ENCODE measurements around the gene FKBP10. TPM values are rescaled to one million over a fixed set of nuclear protein-coding genes. Genes with fewer than 3 reads are reported as not detected.

The FKBP10 gene
- polyA plus RNA-seq, 3 donors, result 123 to 139 (median 125) TPM

Other genes starting within 250 kb of the FKBP10 start
- not detected for gene KRT9, start 240.9 kb upstream of the FKBP10 start, polyA plus RNA-seq (ENCODE audit: insufficient read length in 3 of 3)
- under 1 TPM; 0.28 to 0.55 (median 0.35) TPM for gene KRT14, start 226.1 kb upstream of the FKBP10 start, polyA plus RNA-seq (ENCODE audit: insufficient read length in 3 of 3)
- not detected for gene KRT16, start 200.2 kb upstream of the FKBP10 start, polyA plus RNA-seq (ENCODE audit: insufficient read length in 3 of 3)
- 1 to 10 TPM in 2 of 3 donors, under 1 TPM in 1; 0.98 to 1.6 (median 1.2) TPM for gene KRT17, start 188.4 kb upstream of the FKBP10 start, polyA plus RNA-seq (ENCODE audit: insufficient read length in 3 of 3)
- 100 to 1,000 TPM; 766 to 777 (median 774) TPM for gene EIF1, start 124.1 kb upstream of the FKBP10 start, polyA plus RNA-seq (ENCODE audit: insufficient read length in 3 of 3)
- not detected for gene GAST, start 100.7 kb upstream of the FKBP10 start, polyA plus RNA-seq (ENCODE audit: insufficient read length in 3 of 3)
- 1 to 10 TPM in 1 of 3 donors, under 1 TPM in 2; 0.69 to 1.1 (median 0.98) TPM for gene HAP1, start 78.4 kb upstream of the FKBP10 start, polyA plus RNA-seq (ENCODE audit: insufficient read length in 3 of 3)
- gene JUP, start 26.3 kb upstream of the FKBP10 start, polyA plus RNA-seq (ENCODE audit: insufficient read length in 3 of 3), result 100 to 1,000 TPM; 170 to 196 (median 178) TPM
- 10 to 100 TPM; 32.8 to 40.6 (median 39.3) TPM for gene P3H4, start 1.1 kb upstream of the FKBP10 start, polyA plus RNA-seq (ENCODE audit: insufficient read length in 3 of 3)
- gene NT5C3B, start 23.2 kb downstream of the FKBP10 start, polyA plus RNA-seq (ENCODE audit: insufficient read length in 3 of 3), result 100 to 1,000 TPM in 2 of 3 donors, 10 to 100 TPM in 1; 99.0 to 122 (median 108) TPM
- gene KLHL10, start 24.8 kb downstream of the FKBP10 start, polyA plus RNA-seq (ENCODE audit: insufficient read length in 3 of 3), result under 1 TPM; 0.17 to 0.28 (median 0.24) TPM
- gene KLHL11, start 52.4 kb downstream of the FKBP10 start, polyA plus RNA-seq (ENCODE audit: insufficient read length in 3 of 3), result 10 to 100 TPM in 1 of 3 donors, 1 to 10 TPM in 2; 8.2 to 10.5 (median 9.5) TPM
- 10 to 100 TPM; 80.8 to 94.8 (median 86.0) TPM for gene ACLY, start 105.9 kb downstream of the FKBP10 start, polyA plus RNA-seq (ENCODE audit: insufficient read length in 3 of 3)
- gene ODAD4, start 117.6 kb downstream of the FKBP10 start, polyA plus RNA-seq (ENCODE audit: insufficient read length in 3 of 3), result 1 to 10 TPM; 5.5 to 6.9 (median 6.5) TPM
- 10 to 100 TPM; 58.1 to 62.3 (median 60.6) TPM for gene CNP, start 153.8 kb downstream of the FKBP10 start, polyA plus RNA-seq (ENCODE audit: insufficient read length in 3 of 3)
- gene DNAJC7, start 204.4 kb downstream of the FKBP10 start, polyA plus RNA-seq (ENCODE audit: insufficient read length in 3 of 3), result 100 to 1,000 TPM; 150 to 173 (median 163) TPM
- 10 to 100 TPM; 42.9 to 49.9 (median 49.0) TPM for gene NKIRAS2, start 207.1 kb downstream of the FKBP10 start, polyA plus RNA-seq (ENCODE audit: insufficient read length in 3 of 3)
- gene C17orf113, start 237.6 kb downstream of the FKBP10 start, polyA plus RNA-seq (ENCODE audit: insufficient read length in 3 of 3), result 1 to 10 TPM; 3.1 to 3.2 (median 3.2) TPM

Measured in right renal cortex interstitium (tissue), 3 donors.